H1 (cell line): Measurements from ENCODE around the gene BTBD10. TPM values are rescaled to one million over a fixed set of nuclear protein-coding genes. Genes with fewer than 3 reads are reported as not detected.

ENCODE experiments used
- CTCF ChIA-PET: fragments of 300-600 bp; sonication (Branson Sonifier 250); formaldehyde crosslinking; loops from one replicate; lab custom pipeline; 2021; ENCODE audit not compliant: partially characterized antibody; lab: Charles Lee
- POLR2A ChIA-PET: fragments of 300-600 bp; sonication (Branson Sonifier 250); formaldehyde crosslinking; loops from one replicate; lab custom pipeline; 2021; ENCODE audit warnings: inconsistent platforms; ENCODE audit not compliant: partially characterized antibody; lab: Charles Lee
- DNase-seq, 2 experiments: peaks; one replicate each; pipeline versions ENCODE4 v3.0.0 to v3.0.0-alpha.2; 2010 to 2022; ENCODE audit warnings: low spot score in 2 of 2, low read depth in 1 of 2, mixed read lengths in 1 of 2
- FAIRE-seq: peaks from 2 replicates; lab custom pipeline; 2011; peaks lifted over from hg19 to GRCh38; lab: Jason Lieb, UNC
- H2AFZ ChIP-seq: 2 replicates; pipeline ENCODE4 v1.8.1; 2012; ENCODE audit warnings: low read length, inconsistent platforms
- H2AK5ac ChIP-seq: 2 replicates; pipeline ENCODE4 v1.6.1; 2013; ENCODE audit warnings: low read depth, low read length
- H2BK120ac ChIP-seq: replicated peaks from 2 replicates; pipeline ENCODE3; 2013; ENCODE audit warnings: low read depth, low read length, inconsistent platforms
- H2BK12ac ChIP-seq: 2 replicates; pipeline ENCODE4 v1.6.1; 2013; ENCODE audit warnings: low read depth, low read length
- H2BK15ac ChIP-seq: 2 replicates; pipeline ENCODE4 v1.6.1; 2013; ENCODE audit warnings: low read length
- H2BK20ac ChIP-seq: 2 replicates; pipeline ENCODE4 v1.6.1; 2013; ENCODE audit warnings: low read length
- H2BK5ac ChIP-seq: 2 replicates; pipeline ENCODE4 v1.6.1; 2013; ENCODE audit warnings: low read depth, low read length
- H3K14ac ChIP-seq: 2 replicates; pipeline ENCODE4 v1.6.1; 2013; ENCODE audit warnings: inconsistent platforms; ENCODE audit not compliant: insufficient read length
- H3K18ac ChIP-seq: 2 replicates; pipeline ENCODE4 v1.6.1; 2013; ENCODE audit warnings: low read length; ENCODE audit errors: extremely low read depth
- H3K23ac ChIP-seq: 2 replicates; pipeline ENCODE4 v1.6.1; 2013; ENCODE audit warnings: inconsistent platforms; ENCODE audit not compliant: insufficient read length
- H3K23me2 ChIP-seq: 2 replicates; pipeline ENCODE4 v1.6.1; 2013; ENCODE audit warnings: low read depth, low read length
- H3K27ac ChIP-seq: 2 replicates; pipeline ENCODE4 v1.6.1; 2011; ENCODE audit warnings: low read depth, low read length, inconsistent platforms
- H3K27me3 ChIP-seq, 4 experiments: replicated peaks in 1 of 4; 1 replicate in 1 of 4; 2 replicates in 3 of 4; pipeline versions ENCODE4 v1.6.1 to v1.8.1; 2011 to 2013; ENCODE audit warnings: low read length in 3 of 4, mild to moderate bottlenecking in 3 of 4, inconsistent platforms in 2 of 4, mixed read lengths in 2 of 4, moderate library complexity in 1 of 4; ENCODE audit not compliant: control insufficient read depth in 3 of 4, insufficient read depth in 3 of 4; ENCODE audit errors: extremely low read depth in 1 of 4
- H3K36me3 ChIP-seq, 4 experiments: 2 replicates each; pipeline versions ENCODE4 v1.6.1 to v1.8.1; 2011 to 2013; ENCODE audit warnings: mild to moderate bottlenecking in 4 of 4, low read length in 3 of 4, moderate library complexity in 2 of 4, control low read depth in 1 of 4, inconsistent platforms in 1 of 4; ENCODE audit not compliant: insufficient read depth in 4 of 4, control insufficient read depth in 2 of 4
- H3K4ac ChIP-seq: replicated peaks from 2 replicates; pipeline ENCODE3; 2013; ENCODE audit warnings: low read length, low read depth, mixed read lengths, inconsistent platforms; ENCODE audit not compliant: insufficient read length
- H3K4me1 ChIP-seq, 4 experiments: replicated peaks in 1 of 4; 1 replicate in 1 of 4; 2 replicates in 3 of 4; pipeline versions ENCODE4 v1.6.1 to v1.8.1; 2011 to 2013; ENCODE audit warnings: low read length in 3 of 4, inconsistent platforms in 2 of 4, mixed read lengths in 1 of 4; ENCODE audit not compliant: insufficient read depth in 4 of 4, control insufficient read depth in 3 of 4
- H3K4me2 ChIP-seq, 2 experiments: 2 replicates each; pipeline versions ENCODE4 v1.6.1 to v1.8.1; 2011 to 2013; ENCODE audit warnings: low read depth in 2 of 2, low read length in 2 of 2, control low read depth in 1 of 2, inconsistent platforms in 1 of 2, mild to moderate bottlenecking in 1 of 2; ENCODE audit not compliant: insufficient read depth in 1 of 2
- H3K4me3 ChIP-seq, 4 experiments: fragments of 200-600, 300-600 bp in 1 of 4; sonication (generic), shearing (Covaris generic), sonication (Bioruptor Twin) in 1 of 4; 2 replicates each; pipeline versions ENCODE4 v1.5.1 to v1.8.1; 2011 to 2016; ENCODE audit warnings: low read length in 4 of 4, low read depth in 3 of 4, control low read depth in 2 of 4, inconsistent platforms in 2 of 4, mild to moderate bottlenecking in 2 of 4, mixed read lengths in 1 of 4, moderate library complexity in 1 of 4; ENCODE audit not compliant: insufficient read depth in 2 of 4; ENCODE audit errors: extremely low read depth in 1 of 4
- H3K56ac ChIP-seq: replicated peaks from 2 replicates; pipeline ENCODE3; 2013; ENCODE audit warnings: low read depth, mild to moderate bottlenecking, mixed read lengths, low read length, inconsistent platforms; ENCODE audit not compliant: insufficient read length
- H3K79me1 ChIP-seq: 2 replicates; pipeline ENCODE4 v1.6.1; 2013; ENCODE audit warnings: low read depth, low read length, control low read depth
- H3K79me2 ChIP-seq, 2 experiments: 2 replicates each; pipeline versions ENCODE4 v1.6.1 to v1.8.1; 2012 to 2013; ENCODE audit warnings: low read length in 2 of 2, mild to moderate bottlenecking in 2 of 2, inconsistent platforms in 1 of 2; ENCODE audit not compliant: insufficient read depth in 2 of 2, control insufficient read depth in 1 of 2
- H3K9ac ChIP-seq, 4 experiments: replicated peaks in 1 of 4; 1 replicate in 1 of 4; 2 replicates in 3 of 4; pipeline versions ENCODE4 v1.6.1 to v1.8.1; 2011 to 2013; ENCODE audit warnings: low read depth in 3 of 4, low read length in 3 of 4, control low read depth in 2 of 4, mild to moderate bottlenecking in 2 of 4, moderate library complexity in 2 of 4, inconsistent platforms in 1 of 4; ENCODE audit errors: extremely low read depth in 1 of 4
- H3K9me3 ChIP-seq, 2 experiments: 2 replicates each; pipeline versions ENCODE4 v1.6.1 to v1.8.1; 2012 to 2013; ENCODE audit warnings: mild to moderate bottlenecking in 2 of 2, moderate library complexity in 2 of 2, control low read depth in 1 of 2, inconsistent platforms in 1 of 2, low read depth in 1 of 2, low read length in 1 of 2, mixed read lengths in 1 of 2; ENCODE audit not compliant: insufficient read depth in 2 of 2
- H4K20me1 ChIP-seq, 2 experiments: replicated peaks in 1 of 2; 2 replicates each; pipeline versions ENCODE3 to v1.8.1; 2011 to 2013; ENCODE audit warnings: inconsistent platforms in 2 of 2, low read length in 2 of 2, mild to moderate bottlenecking in 1 of 2; ENCODE audit not compliant: insufficient read depth in 2 of 2, control insufficient read depth in 1 of 2
- H4K5ac ChIP-seq: 2 replicates; pipeline ENCODE4 v1.6.1; 2013; ENCODE audit warnings: low read length, low read depth, mixed read lengths, inconsistent platforms; ENCODE audit not compliant: insufficient read length
- H4K8ac ChIP-seq: 2 replicates; pipeline ENCODE4 v1.8.0; 2013; ENCODE audit warnings: mild to moderate bottlenecking, moderate library complexity, low read length, inconsistent platforms; ENCODE audit not compliant: insufficient read depth; ENCODE audit errors: extremely low read depth
- H4K91ac ChIP-seq: replicated peaks from 2 replicates; pipeline ENCODE3; 2013; ENCODE audit warnings: low read length, mixed read lengths, inconsistent platforms; ENCODE audit not compliant: insufficient read length
- CHD1 ChIP-seq: IDR thresholded peaks from 2 replicates; pipeline ENCODE4 v1.6.1; 2012; ENCODE audit warnings: low read depth, low read length, improper control_type of control experiment
- CHD2 ChIP-seq: IDR thresholded peaks from 2 replicates; pipeline ENCODE4 v1.6.1; 2012; ENCODE audit warnings: low read length, improper control_type of control experiment
- FOSL1 ChIP-seq: IDR thresholded peaks from 2 replicates; pipeline ENCODE4 v1.6.1; 2011; ENCODE audit warnings: mild to moderate bottlenecking, low read depth, low read length, moderate library complexity; ENCODE audit not compliant: insufficient read depth
- KDM4A ChIP-seq: IDR thresholded peaks from one replicate; pipeline ENCODE4 v1.7.1; 2012; ENCODE audit warnings: low read depth, mild to moderate bottlenecking, moderate library complexity, low read length, inconsistent platforms; ENCODE audit not compliant: severe bottlenecking
- SAP30 ChIP-seq: fragments of 300-600 bp; sonication (generic); IDR thresholded peaks from 2 replicates; pipeline ENCODE4 v1.7.1; 2012; ENCODE audit warnings: low read length, moderate library complexity, mild to moderate bottlenecking, inconsistent platforms; ENCODE audit not compliant: insufficient read depth, insufficient replicate concordance
- WGBS, 2 experiments: shearing (Covaris generic) in 1 of 2; methylation state at CpG; one replicate each; pipeline versions ENCODE4 v1.1.6 to v1.1.7; 2013 to 2015; ENCODE audit warnings: low lambda C conversion rate in 2 of 2, mixed read lengths in 2 of 2, inconsistent platforms in 1 of 2, low coverage in 1 of 2, missing lambda C conversion rate in 1 of 2; ENCODE audit not compliant: insufficient replicate concordance in 2 of 2, insufficient coverage in 1 of 2, insufficient read length in 1 of 2; ENCODE audit errors: extremely low coverage in 1 of 2, missing lambda C conversion rate in 1 of 2; 5-methylcytosine and 5-hydroxymethylcytosine counted together
- polyA plus RNA-seq, 7 experiments: library from polyadenylated mRNA; depleted of rRNA in 3 of 7; stranded (reverse) in 5 of 7; unstranded in 2 of 7; fragments of >200 nt in 5 of 7; fragments of 200-250 nt in 2 of 7; gene quantifications; 1 replicate in 5 of 7; 2 replicates in 1 of 7; 4 replicates in 1 of 7; pipeline versions ENCODE4 v1.2.1 to v1.2.3, GENCODE V29; 2011 to 2013; ENCODE audit warnings: missing spikeins in 2 of 7, mixed read lengths in 2 of 7
- total RNA-seq: library from RNA; stranded (reverse); fragmentation: NEBNext Ultra II Directional; extraction: Animal tissue kit (Norgen Biotek cat#: 25700); gene quantifications from 2 replicates; pipeline ENCODE4 v1.2.1, GENCODE V29; 2021

BTBD10 gene
- total and polyA plus RNA-seq, 2 of the 8 experiments (the other 6 are each of a cell fraction or from before 2014, with no cell fraction given), result 13.8 to 22.2 TPM

DNA sequence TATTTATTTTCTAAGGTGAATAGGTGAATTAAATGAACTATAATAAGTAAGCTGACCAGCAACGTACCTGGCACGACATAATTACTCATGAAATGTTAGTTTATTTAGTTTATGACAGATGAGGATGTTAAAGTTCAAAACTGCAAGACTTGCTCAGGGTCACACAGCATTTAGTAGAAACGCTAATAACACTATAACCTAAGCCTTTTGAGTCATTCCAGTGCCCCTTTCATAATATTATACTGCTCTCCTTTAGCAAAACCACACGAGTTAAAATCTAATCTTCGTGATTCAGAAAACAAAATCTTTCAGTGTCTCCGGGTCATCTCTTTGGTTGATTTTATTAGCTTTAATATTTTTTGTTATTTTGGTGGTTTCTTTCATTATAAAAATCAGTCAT is 39.6 kb downstream of the BTBD10 start:
- Histone ChIP-seq H3K23me2 (no peaks in the 10 kb centered on the region), H3K27ac (no peak overlapping the region), H3K4me3 (no peak overlapping the region), H3K9me3 (peaks cover 2 to 15% of the 10 kb centered on the region in 2 experiments; a peak in 3 of 4 replicates), H2BK15ac (no peak overlapping the region), H4K20me1 (no peaks in the 10 kb centered on the region), H3K27me3 (no peaks in the 10 kb centered on the region), H3K14ac (no peak overlapping the region), H2BK12ac (no peak overlapping the region), H3K4me1 (no peaks in the 10 kb centered on the region), H3K56ac (no peak overlapping the region), H3K36me3 (no peaks in the 10 kb centered on the region; a peak in 1 of 8 replicates), H2BK20ac (no peak overlapping the region), H3K9ac (no peak overlapping the region), H2AK5ac (no peak overlapping the region), H3K18ac (no peak overlapping the region), H2BK5ac (no peak overlapping the region), H2AFZ (no peak overlapping the region), H3K4ac (no peak overlapping the region), H3K79me1 (no peaks in the 10 kb centered on the region), H4K8ac (no peak overlapping the region), H2BK120ac (no peak overlapping the region), H4K91ac (no peak overlapping the region), H3K23ac (no peak overlapping the region), H4K5ac (no peak overlapping the region), H3K79me2 (peaks cover 0 to 3% of the 10 kb centered on the region in 2 experiments; a peak in 1 of 4 replicates), H3K4me2 (no peak overlapping the region)
- 89% methylated on average over 6 of the region's 6 CpGs; no CpG with 5 or more reads in 1 of the 2 experiments for WGBS, 2 experiments
- no peak for TF ChIP-seq FOSL1
- TF ChIP-seq CHD1, result no peak
- no peak for TF ChIP-seq CHD2
- TF ChIP-seq KDM4A, result no peak
- TF ChIP-seq SAP30, result no peak
- CTCF ChIA-PET, result no interaction called here
- no peak for DNase-seq
- POLR2A ChIA-PET, result no interaction called here
- FAIRE-seq, result no peak
